Measurements from ENCODE around the gene RIBC2. TPM values are rescaled to one million over a fixed set of nuclear protein-coding genes. Genes with fewer than 3 reads are reported as not detected.
"Not testable (repeated sequence)": the region's sequence is repeated elsewhere in the genome, so short reads cannot be mapped to it uniquely, and the experiment has no call there.

The RIBC2 gene
- total RNA-seq, 2 experiments from 2014 or later = 4.8 to 7.0 TPM

DNA sequence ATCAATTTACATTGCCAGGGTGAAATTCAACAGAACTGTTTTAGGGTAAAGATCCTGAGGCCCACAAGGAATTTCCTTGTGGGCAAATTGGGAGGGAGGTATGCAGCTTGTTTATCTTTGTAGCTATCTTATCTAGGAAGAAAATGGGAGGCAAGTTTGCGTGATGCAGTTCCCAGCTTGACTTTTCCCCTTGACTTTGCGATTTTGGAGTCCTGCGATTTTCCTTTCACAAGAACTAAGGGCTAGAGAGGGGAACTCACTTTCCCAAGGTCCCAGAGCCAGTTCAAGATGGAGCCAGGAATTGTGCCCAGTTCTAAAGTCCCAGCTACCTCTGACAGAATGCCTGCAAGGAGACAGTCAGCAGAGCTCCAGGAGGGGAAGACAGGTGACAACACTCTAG is 30.7 kb downstream of the RIBC2 start:
- DNase-seq = no peak
- CTCF ChIA-PET = interaction anchor here (0.5 kb wide), 1 partner anchor 50 kb away, joined by 3 read pairs; no protein-coding TSS in a partner anchor
- no peak overlapping the region for H3K27ac Mint-ChIP-seq
- POLR2A ChIA-PET = no interaction called here
- H3K36me3 Mint-ChIP-seq (ENCODE audit: low read depth) = no peaks in the 10 kb centered on the region
- peaks cover 9% of the 10 kb centered on the region for H3K4me1 Mint-ChIP-seq
- H3K9me3 Mint-ChIP-seq = no peaks in the 10 kb centered on the region
- no peaks in the 10 kb centered on the region for H3K27me3 Mint-ChIP-seq
- no peak overlapping the region for H3K4me3 Mint-ChIP-seq

DNA sequence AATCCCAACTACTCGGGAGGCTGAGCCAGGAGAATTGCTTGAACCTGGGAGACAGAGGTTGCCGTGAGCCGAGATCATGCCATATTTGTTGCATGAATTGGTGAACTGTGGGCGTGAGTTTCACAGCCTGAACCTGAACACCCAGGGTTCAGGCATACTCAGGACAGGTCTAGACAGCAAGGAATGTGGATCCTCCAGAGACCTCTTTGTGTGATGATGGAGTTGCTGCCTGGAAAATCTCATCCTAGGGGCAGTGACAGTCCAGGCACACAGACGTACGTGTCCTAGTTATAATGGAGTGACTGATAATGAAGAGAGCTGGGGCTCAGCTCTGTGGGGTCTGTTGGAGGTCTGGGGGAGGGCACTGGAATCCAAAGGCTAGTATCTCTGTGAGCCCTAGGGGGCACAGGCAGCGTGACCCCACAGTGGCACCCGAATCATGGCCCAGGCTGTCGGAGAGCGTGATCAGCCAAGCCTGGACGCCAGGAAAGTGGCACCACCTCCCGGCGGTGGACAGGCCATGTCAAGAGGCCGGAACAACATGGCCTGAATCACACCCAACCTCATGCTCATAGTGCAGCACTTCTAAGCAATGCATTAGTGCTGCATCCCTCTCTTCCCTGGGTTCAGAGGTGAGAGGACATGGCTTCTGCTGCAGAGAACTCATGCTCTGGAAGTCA is 31.7 kb downstream of the RIBC2 start:
- Mint-ChIP-seq H3K9me3 (no peaks in the 10 kb centered on the region), H3K27me3 (no peaks in the 10 kb centered on the region), H3K4me1 (peaks cover 9% of the 10 kb centered on the region), H3K27ac (no peak overlapping the region), H3K4me3 (no peak overlapping the region), H3K36me3 (ENCODE audit: low read depth) (no peaks in the 10 kb centered on the region)
- ChIA-PET POLR2A (interaction anchor here (0.7 kb wide), 1 partner anchor 48 kb away, joined by 4 read pairs; no protein-coding TSS in a partner anchor), CTCF (no interaction called here)
- DNase-seq = no peak

GRCh38 chr22:45446216-45446615 is 32.7 kb downstream of the RIBC2 start:
- Mint-ChIP-seq H3K36me3 (ENCODE audit: low read depth) (no peaks in the 10 kb centered on the region), H3K9me3 (no peaks in the 10 kb centered on the region), H3K27ac (no peak overlapping the region), H3K4me3 (no peak overlapping the region), H3K27me3 (no peaks in the 10 kb centered on the region), H3K4me1 (peaks cover 1% of the 10 kb centered on the region)
- ChIA-PET CTCF (interaction anchor here (0.6 kb wide), 1 partner anchor 9 kb away, joined by 3 read pairs; no protein-coding TSS in a partner anchor), POLR2A (no interaction called here)
- no peak for DNase-seq

DNA sequence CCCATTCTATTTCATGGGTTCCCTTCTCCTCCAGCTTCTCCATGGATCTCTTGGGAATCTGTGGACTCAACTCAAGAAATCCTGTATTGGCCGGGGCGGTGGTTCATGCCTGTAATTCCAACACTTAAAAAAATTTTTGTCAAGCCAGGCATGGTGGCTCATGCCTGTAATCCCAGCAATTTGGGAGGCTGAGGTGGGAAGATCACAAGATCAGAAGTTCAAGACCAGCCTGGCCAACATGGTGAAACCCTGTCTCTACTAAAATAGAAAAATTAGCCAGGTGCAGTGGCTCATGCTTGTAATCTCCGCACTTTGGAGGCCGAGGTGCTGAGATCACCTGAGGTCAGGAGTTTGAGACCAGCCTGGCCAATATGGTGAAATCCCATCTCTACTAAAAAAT is 34.1 kb downstream of the RIBC2 start:
- H3K27ac Mint-ChIP-seq; H3K36me3 Mint-ChIP-seq (ENCODE audit: low read depth); H3K9me3 Mint-ChIP-seq; H3K27me3 Mint-ChIP-seq; H3K4me1 Mint-ChIP-seq; CTCF ChIA-PET; H3K4me3 Mint-ChIP-seq; DNase-seq; POLR2A ChIA-PET: not testable (repeated sequence)

DNA sequence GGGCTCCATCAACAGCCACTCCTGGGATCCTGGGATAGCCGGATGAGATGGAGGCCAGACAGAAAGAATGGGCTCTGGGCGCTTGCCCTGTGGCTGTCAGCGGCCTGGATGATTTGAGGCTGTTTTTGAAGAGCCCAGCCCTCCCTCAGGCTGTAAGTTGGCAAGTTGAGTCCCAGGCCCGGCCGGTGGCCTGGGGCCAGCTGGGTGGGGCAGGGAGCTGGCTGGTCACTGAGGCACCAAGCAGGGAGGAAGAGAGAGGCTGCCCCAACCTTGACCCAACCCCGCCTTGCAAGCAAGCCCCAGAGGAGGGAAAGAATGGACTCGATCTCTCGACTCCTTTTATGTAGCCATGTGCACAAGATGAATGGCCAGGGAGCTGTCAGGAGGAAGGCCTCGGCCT is 34.9 kb downstream of the RIBC2 start:
- H3K27ac Mint-ChIP-seq = no peak overlapping the region
- POLR2A ChIA-PET = no interaction called here
- H3K27me3 Mint-ChIP-seq = no peaks in the 10 kb centered on the region
- CTCF ChIA-PET = no interaction called here
- no peak overlapping the region for H3K4me3 Mint-ChIP-seq
- no peaks in the 10 kb centered on the region for H3K4me1 Mint-ChIP-seq
- DNase-seq = no peak
- no peaks in the 10 kb centered on the region for H3K9me3 Mint-ChIP-seq
- no peaks in the 10 kb centered on the region for H3K36me3 Mint-ChIP-seq (ENCODE audit: low read depth)

DNA sequence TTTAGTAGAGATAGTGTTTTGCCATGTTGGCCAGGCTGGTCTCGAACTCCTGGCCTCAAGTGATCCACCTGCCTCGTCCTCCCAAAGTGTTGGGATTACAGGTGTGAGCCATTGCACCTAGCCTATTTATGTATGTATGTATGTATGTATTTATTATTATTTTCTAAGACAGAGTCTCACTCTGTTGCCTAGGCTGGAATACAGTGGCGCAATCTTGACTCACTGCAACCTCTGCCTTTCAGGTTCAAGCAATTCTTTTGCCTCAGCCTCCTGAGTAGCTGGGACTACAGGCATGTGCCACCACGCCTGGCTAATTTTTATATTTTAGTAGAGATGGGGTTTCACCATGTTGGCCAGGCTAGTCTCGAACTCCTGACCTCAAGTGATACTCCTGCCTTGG is 35.9 kb downstream of the RIBC2 start:
- CTCF ChIA-PET; H3K4me3 Mint-ChIP-seq; POLR2A ChIA-PET; H3K27ac Mint-ChIP-seq; H3K9me3 Mint-ChIP-seq; H3K36me3 Mint-ChIP-seq (ENCODE audit: low read depth); H3K27me3 Mint-ChIP-seq; H3K4me1 Mint-ChIP-seq; DNase-seq: not testable (repeated sequence)

DNA sequence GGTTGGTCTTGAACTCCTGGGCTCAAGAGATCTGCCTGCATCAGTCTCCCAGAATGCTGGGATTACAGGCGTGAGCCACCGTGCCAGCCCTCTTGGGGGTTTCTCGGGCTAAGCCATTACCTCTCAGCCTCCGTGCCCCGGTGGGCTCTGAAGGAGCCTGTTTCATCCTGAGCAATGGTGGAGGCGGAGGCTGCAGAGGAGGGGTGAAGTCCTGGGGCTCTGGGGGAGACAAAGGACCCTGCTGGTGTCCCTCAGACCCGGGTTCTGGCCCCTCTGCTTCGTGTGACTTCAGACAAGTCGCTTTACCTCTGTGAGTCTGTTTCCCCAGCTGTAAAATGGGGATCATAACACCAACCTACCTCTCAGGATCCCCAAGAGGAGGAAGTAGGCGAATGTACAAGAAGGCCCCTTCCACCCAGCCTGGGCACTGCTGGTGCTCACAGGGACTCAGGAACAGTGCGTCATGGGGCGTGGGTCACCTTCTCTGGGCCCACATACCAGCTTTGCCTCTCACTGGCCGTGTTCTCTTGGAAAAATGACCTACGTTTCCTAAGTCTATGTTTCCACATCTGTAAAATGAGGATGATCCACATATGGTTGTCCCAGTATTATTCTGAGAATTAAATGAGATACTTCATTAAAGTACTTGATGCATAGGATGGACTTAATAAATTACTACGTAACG is 36.8 kb downstream of the RIBC2 start:
- H3K36me3 Mint-ChIP-seq (ENCODE audit: low read depth) = no peaks in the 10 kb centered on the region
- no peaks in the 10 kb centered on the region for H3K4me1 Mint-ChIP-seq
- no peaks in the 10 kb centered on the region for H3K27me3 Mint-ChIP-seq
- no peak for DNase-seq
- POLR2A ChIA-PET = no interaction called here
- no peak overlapping the region for H3K4me3 Mint-ChIP-seq
- H3K9me3 Mint-ChIP-seq = no peaks in the 10 kb centered on the region
- CTCF ChIA-PET = no interaction called here
- H3K27ac Mint-ChIP-seq = no peak overlapping the region

GRCh38 chr22:45450921-45451651 is 37.6 kb downstream of the RIBC2 start:
- Mint-ChIP-seq H3K27me3 (no peaks in the 10 kb centered on the region), H3K36me3 (ENCODE audit: low read depth) (no peaks in the 10 kb centered on the region), H3K27ac (no peak overlapping the region), H3K4me1 (no peaks in the 10 kb centered on the region), H3K4me3 (no peak overlapping the region), H3K9me3 (no peaks in the 10 kb centered on the region)
- ChIA-PET POLR2A (no interaction called here), CTCF (no interaction called here)
- DNase-seq = no peak

GRCh38 chr22:45451972-45452371 is 38.5 kb downstream of the RIBC2 start:
- ChIA-PET CTCF (no interaction called here), POLR2A (no interaction called here)
- H3K9me3 Mint-ChIP-seq = no peaks in the 10 kb centered on the region
- H3K4me3 Mint-ChIP-seq = no peak overlapping the region
- H3K27ac Mint-ChIP-seq = no peak overlapping the region
- H3K27me3 Mint-ChIP-seq = no peaks in the 10 kb centered on the region
- no peaks in the 10 kb centered on the region for H3K4me1 Mint-ChIP-seq
- no peaks in the 10 kb centered on the region for H3K36me3 Mint-ChIP-seq (ENCODE audit: low read depth)
- no peak for DNase-seq

DNA sequence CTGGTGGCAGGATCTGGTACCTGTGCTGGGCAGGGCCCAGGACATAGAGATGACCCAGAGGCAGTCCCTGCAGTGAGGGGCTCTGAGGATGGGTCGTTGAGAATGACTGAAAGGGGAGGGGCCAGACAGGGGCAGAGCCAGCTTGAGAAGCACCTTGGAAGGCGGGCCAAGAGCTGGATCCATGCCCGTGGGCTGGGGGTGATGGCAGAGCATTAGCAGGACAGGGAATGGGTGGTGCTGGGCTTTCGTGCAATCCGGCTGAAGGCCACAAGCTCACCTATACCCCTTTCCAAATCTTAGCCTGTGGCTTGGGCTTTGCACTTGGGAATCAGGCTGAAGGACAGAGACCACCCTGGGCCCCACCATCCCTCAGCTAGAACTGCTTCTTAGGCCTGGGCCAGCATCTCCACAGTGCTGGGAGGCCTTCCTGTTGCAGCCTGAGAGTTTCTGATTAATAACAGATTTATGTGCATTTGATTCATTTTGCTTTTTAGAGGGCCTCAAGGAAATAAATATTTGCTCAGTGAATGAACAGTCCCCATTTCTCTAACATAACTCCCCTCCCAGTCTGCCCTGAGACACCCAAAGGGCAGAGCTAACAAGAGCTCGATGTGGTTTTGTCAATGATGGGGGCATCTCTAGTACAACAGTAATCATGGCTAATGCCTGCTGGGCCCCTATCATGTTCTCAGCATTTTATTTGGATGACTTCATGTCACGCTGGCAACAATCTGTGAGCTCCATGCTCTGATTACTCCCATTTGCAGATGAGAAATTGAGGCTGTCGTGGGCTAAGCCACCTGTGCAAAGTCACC is 39.3 kb downstream of the RIBC2 start:
- H3K27ac Mint-ChIP-seq = no peak overlapping the region
- H3K4me3 Mint-ChIP-seq = no peak overlapping the region
- H3K27me3 Mint-ChIP-seq = no peaks in the 10 kb centered on the region
- no peaks in the 10 kb centered on the region for H3K36me3 Mint-ChIP-seq (ENCODE audit: low read depth)
- ChIA-PET POLR2A (no interaction called here), CTCF (no interaction called here)
- no peak for DNase-seq
- H3K4me1 Mint-ChIP-seq = no peaks in the 10 kb centered on the region
- H3K9me3 Mint-ChIP-seq = no peaks in the 10 kb centered on the region

GRCh38 chr22:45453764-45454163 is 40.3 kb downstream of the RIBC2 start:
- no peak for DNase-seq
- H3K27me3 Mint-ChIP-seq = no peaks in the 10 kb centered on the region
- no peaks in the 10 kb centered on the region for H3K4me1 Mint-ChIP-seq
- ChIA-PET CTCF (no interaction called here), POLR2A (no interaction called here)
- no peaks in the 10 kb centered on the region for H3K36me3 Mint-ChIP-seq (ENCODE audit: low read depth)
- H3K27ac Mint-ChIP-seq = no peak overlapping the region
- H3K9me3 Mint-ChIP-seq = no peaks in the 10 kb centered on the region
- H3K4me3 Mint-ChIP-seq = no peak overlapping the region

- POLR2A ChIA-PET = no interaction called here
- H3K4me1 Mint-ChIP-seq = no peaks in the 10 kb centered on the region
Observed at GRCh38 chr22:45454275-45454674, 40.8 kb downstream of the RIBC2 start.

GRCh38 chr22:45455212-45455611 is 41.7 kb downstream of the RIBC2 start:
- no peaks in the 10 kb centered on the region for H3K9me3 Mint-ChIP-seq
- no peak overlapping the region for H3K27ac Mint-ChIP-seq
- no peaks in the 10 kb centered on the region for H3K4me1 Mint-ChIP-seq
- DNase-seq = no peak
- no peak overlapping the region for H3K4me3 Mint-ChIP-seq
- H3K36me3 Mint-ChIP-seq (ENCODE audit: low read depth) = no peaks in the 10 kb centered on the region
- ChIA-PET POLR2A (no interaction called here), CTCF (interaction anchor here (0.5 kb wide), 1 partner anchor 18 kb away, joined by 3 read pairs; no protein-coding TSS in a partner anchor)
- H3K27me3 Mint-ChIP-seq = no peaks in the 10 kb centered on the region

More at GRCh38 chr22:45454275-45454674, 40.8 kb downstream of the RIBC2 start:
- DNase-seq = no peak
- Mint-ChIP-seq H3K9me3 (no peaks in the 10 kb centered on the region), H3K27ac (no peak overlapping the region), H3K27me3 (no peaks in the 10 kb centered on the region), H3K4me3 (no peak overlapping the region), H3K36me3 (ENCODE audit: low read depth) (no peaks in the 10 kb centered on the region)
- CTCF ChIA-PET = interaction anchor here (0.5 kb wide), 1 partner anchor 185 kb away, joined by 4 read pairs; no protein-coding TSS in a partner anchor

Data from activated CD4-positive, alpha-beta T cell treated with anti-CD3 and anti-CD28 coated beads, Interleukin-2, amount 10 ng/mL, durations not matched to agents 7 days and 5 days (primary cell).